GM12892 (cell line): ENCODE data around the gene WDR88.

ENCODE experiments used
- POLR2A ChIP-seq: IDR thresholded peaks from 2 replicates; pipeline ENCODE4 v1.6.1; 2011; ENCODE audit warnings: low read depth, low read length, control low read depth
- POLR2AphosphoS5 ChIP-seq: IDR thresholded peaks from 2 replicates; pipeline ENCODE4 v1.6.1; 2011; ENCODE audit warnings: low read depth, low read length, control low read depth
- TAF1 ChIP-seq: IDR thresholded peaks from 2 replicates; pipeline ENCODE4 v1.6.1; 2011; ENCODE audit warnings: low read depth, mild to moderate bottlenecking, control low read depth, low read length, borderline replicate concordance

DNA sequence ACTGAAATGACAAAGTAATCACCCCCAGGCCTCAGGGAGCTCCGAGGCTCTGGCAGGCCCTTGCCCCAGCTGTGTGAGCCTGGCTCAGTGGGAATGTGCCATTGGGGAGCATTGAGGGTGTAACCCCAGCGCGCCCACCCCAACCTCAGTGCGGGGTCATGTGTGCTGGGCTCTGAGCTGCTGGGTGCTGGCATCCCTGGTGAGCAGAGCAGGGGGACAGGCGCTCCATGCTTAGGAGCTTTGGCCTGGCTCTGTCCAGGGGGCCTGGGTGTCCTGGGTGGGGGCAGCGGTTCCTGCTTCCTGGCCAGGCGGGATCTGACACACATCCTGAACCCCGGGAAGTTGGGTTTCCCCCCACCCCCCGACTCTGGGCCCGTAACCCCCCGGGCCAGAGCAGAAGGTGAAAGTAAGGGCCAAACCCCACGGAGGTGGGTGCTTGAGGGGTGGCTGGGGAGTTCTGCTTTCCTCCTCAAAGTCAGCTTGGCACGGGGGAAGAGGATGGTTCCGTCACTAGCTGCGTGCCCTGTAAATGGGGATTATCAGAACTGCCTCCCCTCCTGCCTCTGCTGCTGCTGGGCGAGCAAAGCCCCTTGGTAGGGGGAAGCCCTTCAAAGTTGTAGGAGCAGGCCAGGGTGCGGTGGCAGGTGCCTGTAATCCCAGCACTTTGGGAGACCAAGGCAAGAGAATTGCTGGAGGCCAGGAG is 63.9 kb downstream of the WDR88 start:
- TF ChIP-seq POLR2A (no peak), POLR2AphosphoS5 (no peak), TAF1 (no peak)
